Activated T-helper 17 cell treated with anti-CD3 and anti-CD28 coated beads, Interleukin-2, amount 50 U/mL, for 72 hours (primary cell): ENCODE results near the gene MAP9. TPM values are rescaled to one million over a fixed set of nuclear protein-coding genes. Genes with fewer than 3 reads are reported as not detected.
A peak's percentile ranks its signal among the peaks of the same experiment; 100 is the strongest.
"Not testable (repeated sequence)": the region's sequence is repeated elsewhere in the genome, so short reads cannot be mapped to it uniquely, and the experiment has no call there.

ENCODE experiments used
- ATAC-seq: fragments of 150-1000 bp; cut with Tn5 transposase; replicated peaks from 2 replicates; pipeline ENCODE4 v1.10.0; 2021; ENCODE audit warnings: mild to moderate bottlenecking, moderate library complexity
- H3K27ac Mint-ChIP-seq: one replicate; pipeline ENCODE4 v1.8.0; 2022; ENCODE audit warnings: mixed read lengths
- H3K27me3 Mint-ChIP-seq: one replicate; pipeline ENCODE4 v1.8.0; 2022; ENCODE audit warnings: mixed read lengths
- H3K36me3 Mint-ChIP-seq: one replicate; pipeline ENCODE4 v1.8.0; 2022; ENCODE audit warnings: low read depth, mild to moderate bottlenecking, mixed read lengths
- H3K4me1 Mint-ChIP-seq: one replicate; pipeline ENCODE4 v1.8.0; 2022; ENCODE audit warnings: mixed read lengths
- H3K4me3 Mint-ChIP-seq: one replicate; pipeline ENCODE4 v1.8.0; 2022; ENCODE audit warnings: mild to moderate bottlenecking, mixed read lengths
- H3K9me3 Mint-ChIP-seq: one replicate; pipeline ENCODE4 v1.8.0; 2022; ENCODE audit warnings: mixed read lengths
- total RNA-seq, 2 donors: library from RNA; stranded (reverse); gene quantifications; one replicate each; pipeline ENCODE4 v1.2.3, GENCODE V29; 2022

MAP9 gene
- total RNA-seq, result 1 to 10 TPM; 6.0 to 7.6 TPM

GRCh38 chr4:155376387-155377268 lies at the start of gene MAP9:
MAP9 (minus strand) TSS chr4:155376965; CDS start chr4:155375850, 1,115 bp downstream.
- peak; percentile 94 for ATAC-seq
- Mint-ChIP-seq H3K27ac (peak within 1 kb of the TSS; percentile 97), H3K36me3 (peaks cover 9% of the 10 kb centered on the region), H3K27me3 (no peaks in the 10 kb centered on the region), H3K4me3 (peak within 1 kb of the TSS; percentile 93), H3K4me1 (peaks cover 9% of the 10 kb centered on the region), H3K9me3 (no peaks in the 10 kb centered on the region)

GRCh38 chr4:155424778-155425177 lies 48.0 kb upstream of the MAP9 start:
- not testable (repeated sequence) for ATAC-seq

DNA sequence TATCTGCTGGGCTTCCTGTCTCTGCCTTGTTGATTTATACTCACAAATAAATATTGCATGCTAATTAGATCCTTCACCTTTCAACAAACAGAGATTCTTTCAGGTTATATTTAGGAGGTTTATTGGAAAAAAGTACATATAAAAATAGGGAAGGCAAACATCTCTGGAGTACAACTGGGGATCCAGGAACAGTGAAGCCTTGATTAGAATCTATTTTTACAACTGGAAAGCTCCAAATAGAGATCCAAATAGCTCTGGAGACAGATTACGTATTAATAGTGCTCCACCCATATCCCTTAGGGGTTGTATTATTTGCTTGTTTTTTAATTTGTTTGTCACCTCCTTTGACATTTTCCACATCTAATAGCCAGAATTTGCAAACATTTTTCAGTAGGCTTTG lies 46.9 kb upstream of the MAP9 start:
- Mint-ChIP-seq H3K27me3 (peaks cover 7% of the 10 kb centered on the region), H3K36me3 (no peaks in the 10 kb centered on the region), H3K9me3 (peaks cover 3% of the 10 kb centered on the region), H3K4me3 (no peak overlapping the region), H3K27ac (no peak overlapping the region), H3K4me1 (no peaks in the 10 kb centered on the region)
- ATAC-seq, result no peak

More at GRCh38 chr4:155424778-155425177, 48.0 kb upstream of the MAP9 start:
- H3K9me3 Mint-ChIP-seq, H3K27ac Mint-ChIP-seq, H3K4me3 Mint-ChIP-seq, H3K4me1 Mint-ChIP-seq, H3K36me3 Mint-ChIP-seq: not testable (repeated sequence)
- peaks cover 16% of the 10 kb centered on the region for H3K27me3 Mint-ChIP-seq

DNA sequence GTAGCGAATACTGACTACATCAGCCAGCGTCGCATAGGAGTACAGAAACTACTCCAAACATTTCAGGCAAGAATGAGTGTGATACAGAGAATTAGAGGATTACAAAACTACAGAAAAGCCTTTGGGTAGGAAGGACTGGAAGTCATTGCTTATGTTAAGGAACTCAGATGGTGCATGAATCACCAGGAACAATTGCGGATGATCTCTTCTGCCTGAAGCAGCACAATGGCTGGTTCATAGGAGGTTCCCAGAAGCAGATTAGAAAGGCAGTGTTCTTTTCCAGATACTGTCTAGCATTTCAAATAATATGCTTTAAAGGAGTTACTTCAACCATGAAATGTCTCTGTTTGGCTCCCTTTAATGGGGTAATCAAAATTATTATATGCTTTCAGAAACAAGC lies 42.5 kb upstream of the MAP9 start:
- Mint-ChIP-seq H3K27ac (no peak overlapping the region), H3K4me3 (no peak overlapping the region), H3K9me3 (peaks cover 3% of the 10 kb centered on the region), H3K36me3 (no peaks in the 10 kb centered on the region), H3K4me1 (no peaks in the 10 kb centered on the region), H3K27me3 (peaks cover 6% of the 10 kb centered on the region)
- no peak for ATAC-seq

- Mint-ChIP-seq H3K4me3 (no peak overlapping the region), H3K9me3 (no peaks in the 10 kb centered on the region), H3K27ac (no peak overlapping the region), H3K4me1 (no peaks in the 10 kb centered on the region), H3K36me3 (no peaks in the 10 kb centered on the region), H3K27me3 (peaks cover 7% of the 10 kb centered on the region)
- ATAC-seq, result no peak
These were observed 38.9 kb upstream of the MAP9 start for GRCh38 chr4:155415662-155416061.

DNA sequence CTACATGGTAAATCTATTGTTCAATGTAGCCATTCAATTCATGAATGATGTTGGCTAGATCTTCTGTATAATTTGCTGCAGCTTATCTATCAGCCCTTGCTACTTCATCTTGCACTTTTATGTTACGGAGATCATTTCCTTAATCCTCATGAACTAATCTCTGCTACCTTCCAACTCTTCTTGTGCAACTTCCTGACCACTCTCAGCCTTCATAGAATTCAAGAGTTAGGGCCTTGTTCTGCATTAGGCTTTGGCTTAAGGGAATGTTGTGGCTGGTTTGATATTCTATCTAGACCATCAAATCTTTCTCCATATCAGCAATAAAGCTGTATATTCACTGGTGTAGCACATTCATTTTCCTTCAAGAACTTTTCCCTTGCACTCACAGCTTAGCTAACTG lies 36.7 kb upstream of the MAP9 start:
- no peaks in the 10 kb centered on the region for H3K9me3 Mint-ChIP-seq
- ATAC-seq, result no peak
- H3K27me3 Mint-ChIP-seq, result peaks cover 14% of the 10 kb centered on the region
- no peak overlapping the region for H3K4me3 Mint-ChIP-seq
- H3K27ac Mint-ChIP-seq, result no peak overlapping the region
- no peaks in the 10 kb centered on the region for H3K36me3 Mint-ChIP-seq
- no peaks in the 10 kb centered on the region for H3K4me1 Mint-ChIP-seq

- no peak for ATAC-seq
- no peak overlapping the region for H3K27ac Mint-ChIP-seq
- no peaks in the 10 kb centered on the region for H3K36me3 Mint-ChIP-seq
- H3K4me1 Mint-ChIP-seq, result no peaks in the 10 kb centered on the region
- H3K9me3 Mint-ChIP-seq, result no peaks in the 10 kb centered on the region
- H3K4me3 Mint-ChIP-seq, result no peak overlapping the region
- peaks cover 17% of the 10 kb centered on the region for H3K27me3 Mint-ChIP-seq
These were observed 34.8 kb upstream of the MAP9 start for GRCh38 chr4:155411546-155411945.

- H3K27me3 Mint-ChIP-seq, result peaks cover 17% of the 10 kb centered on the region
- no peaks in the 10 kb centered on the region for H3K36me3 Mint-ChIP-seq
- H3K9me3 Mint-ChIP-seq, result no peaks in the 10 kb centered on the region
- H3K27ac Mint-ChIP-seq, result no peak overlapping the region
- ATAC-seq, result no peak
- no peak overlapping the region for H3K4me3 Mint-ChIP-seq
- no peaks in the 10 kb centered on the region for H3K4me1 Mint-ChIP-seq
These were observed 32.0 kb upstream of the MAP9 start for GRCh38 chr4:155408796-155409195.

DNA sequence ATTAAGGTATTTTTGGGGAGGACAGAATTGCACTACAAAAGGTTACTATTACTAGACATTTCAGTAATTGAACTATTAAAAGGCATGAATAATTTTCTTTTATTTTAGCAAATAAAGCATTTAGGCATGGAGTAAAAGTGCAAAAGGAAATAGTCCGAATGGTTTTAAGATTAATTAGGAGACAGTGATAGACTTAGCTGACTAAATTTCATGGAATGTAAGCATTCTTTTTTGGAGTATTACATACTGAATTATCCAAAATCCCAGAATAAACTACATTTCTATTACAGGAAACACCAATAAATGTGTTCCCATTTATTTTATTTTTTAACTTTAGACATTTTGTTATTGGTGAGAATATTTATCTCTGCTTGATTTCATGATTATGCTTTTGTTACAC lies 30.7 kb upstream of the MAP9 start:
- ATAC-seq, result no peak
- Mint-ChIP-seq H3K9me3 (no peaks in the 10 kb centered on the region), H3K27ac (no peak overlapping the region), H3K4me1 (no peaks in the 10 kb centered on the region), H3K27me3 (peaks cover 17% of the 10 kb centered on the region), H3K36me3 (no peaks in the 10 kb centered on the region), H3K4me3 (no peak overlapping the region)

DNA sequence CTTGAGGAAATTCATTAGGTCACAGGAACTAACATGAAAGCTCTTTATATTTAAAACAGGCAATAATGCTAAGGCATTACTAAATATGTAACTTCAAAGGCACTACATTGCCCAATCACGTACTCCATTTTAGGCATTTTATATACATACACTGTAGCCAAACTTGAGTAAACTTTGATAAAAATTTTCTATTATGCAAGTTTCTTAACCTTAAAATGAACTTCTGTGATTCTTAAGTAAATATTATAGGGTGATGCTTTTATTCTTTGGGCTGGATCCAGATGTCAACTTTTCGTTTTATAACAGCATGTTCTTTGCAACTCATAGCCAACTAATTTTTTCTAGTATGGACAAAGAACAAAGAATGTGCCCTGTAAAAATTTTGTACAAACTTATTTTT lies 28.3 kb upstream of the MAP9 start:
- ATAC-seq, result no peak
- H3K36me3 Mint-ChIP-seq, result no peaks in the 10 kb centered on the region
- no peaks in the 10 kb centered on the region for H3K9me3 Mint-ChIP-seq
- H3K4me1 Mint-ChIP-seq, result no peaks in the 10 kb centered on the region
- peaks cover 7% of the 10 kb centered on the region for H3K27me3 Mint-ChIP-seq
- H3K27ac Mint-ChIP-seq, result no peak overlapping the region
- no peak overlapping the region for H3K4me3 Mint-ChIP-seq

DNA sequence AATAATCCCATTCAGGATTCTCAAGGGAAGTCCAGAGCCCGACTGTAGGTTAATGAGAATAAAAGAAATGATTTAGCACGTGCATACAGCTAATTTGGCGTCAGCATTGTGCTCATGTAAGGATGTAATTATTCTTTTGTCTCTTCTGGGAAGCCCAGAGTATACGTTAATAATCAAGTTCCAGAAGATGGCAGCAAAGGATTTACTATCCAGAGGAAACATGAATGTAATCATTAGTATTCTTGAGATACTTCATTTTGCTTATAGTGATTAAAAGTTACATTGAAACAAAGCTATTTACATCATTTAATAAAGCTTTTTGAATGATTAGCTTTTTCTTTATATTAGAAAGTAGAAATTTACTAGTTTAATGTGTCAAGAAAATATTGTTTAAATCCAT lies 27.1 kb upstream of the MAP9 start:
- Mint-ChIP-seq H3K36me3 (no peaks in the 10 kb centered on the region), H3K9me3 (no peaks in the 10 kb centered on the region), H3K4me3 (no peak overlapping the region), H3K4me1 (no peaks in the 10 kb centered on the region), H3K27ac (no peak overlapping the region), H3K27me3 (peaks cover 4% of the 10 kb centered on the region)
- no peak for ATAC-seq

GRCh38 chr4:155402941-155403340 lies 26.2 kb upstream of the MAP9 start:
- peaks cover 4% of the 10 kb centered on the region for H3K27me3 Mint-ChIP-seq

DNA sequence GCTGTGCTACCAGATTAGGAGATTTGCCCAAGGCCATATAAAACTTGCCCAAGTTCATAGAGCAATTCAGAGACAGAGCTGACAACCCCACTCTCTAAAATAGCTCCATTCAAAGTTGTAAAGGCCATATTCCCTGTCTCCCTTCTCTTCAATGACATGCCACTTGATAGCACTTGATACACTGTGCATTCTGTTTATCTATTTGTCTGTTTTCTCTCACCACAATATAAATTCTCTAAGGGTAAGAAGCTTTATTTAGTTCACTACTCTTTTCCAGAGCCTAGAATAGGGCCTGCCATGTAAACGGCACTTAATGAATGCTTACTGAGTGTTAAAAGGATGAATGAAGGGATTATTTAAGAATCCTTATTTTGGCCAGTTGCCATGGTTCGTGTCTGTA lies 24.1 kb upstream of the MAP9 start:
- Mint-ChIP-seq H3K9me3 (no peaks in the 10 kb centered on the region), H3K4me3 (no peak overlapping the region), H3K4me1 (no peaks in the 10 kb centered on the region), H3K27ac (no peak overlapping the region), H3K36me3 (no peaks in the 10 kb centered on the region), H3K27me3 (peaks cover 10% of the 10 kb centered on the region)
- ATAC-seq, result no peak

More at GRCh38 chr4:155402941-155403340, 26.2 kb upstream of the MAP9 start:
- Mint-ChIP-seq H3K27ac (no peak overlapping the region), H3K36me3 (no peaks in the 10 kb centered on the region), H3K4me3 (no peak overlapping the region), H3K4me1 (no peaks in the 10 kb centered on the region), H3K9me3 (no peaks in the 10 kb centered on the region)
- ATAC-seq, result no peak

DNA sequence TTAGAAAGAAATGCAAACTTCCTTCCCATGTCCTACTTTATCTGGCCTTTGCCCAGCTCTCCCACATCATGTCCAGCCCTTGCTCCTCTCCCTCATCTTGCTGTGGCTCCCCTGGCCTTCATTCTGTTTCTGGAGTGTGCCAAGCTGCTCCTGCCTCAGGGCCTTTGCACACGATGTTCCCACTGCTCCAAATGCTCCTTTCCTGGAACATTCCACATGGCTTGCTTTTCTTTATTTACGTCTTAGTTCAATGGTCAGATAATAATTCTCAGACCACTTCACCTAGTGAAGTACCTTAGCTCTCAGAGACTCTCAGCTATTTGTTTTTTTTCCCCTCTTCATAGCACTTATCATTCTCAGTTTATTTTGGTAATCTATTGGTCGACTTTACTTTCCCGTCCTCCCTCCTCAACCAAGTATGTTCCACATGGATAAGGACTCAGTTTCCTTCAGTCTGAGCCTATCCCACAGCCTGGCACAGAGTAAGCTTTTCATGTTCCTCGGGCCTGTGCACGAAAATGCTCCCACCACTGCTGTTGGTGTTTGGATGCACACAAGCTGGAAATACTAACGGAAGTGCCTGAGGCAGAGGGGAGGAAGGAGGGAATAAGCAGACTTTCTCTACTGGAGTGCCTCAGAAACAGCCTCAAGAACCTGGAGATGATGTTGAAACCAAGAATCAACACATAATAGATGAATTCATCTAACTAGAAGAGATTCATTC lies 23.4 kb upstream of the MAP9 start:
- Mint-ChIP-seq H3K36me3 (no peaks in the 10 kb centered on the region), H3K27me3 (peaks cover 10% of the 10 kb centered on the region), H3K27ac (no peak overlapping the region), H3K4me3 (no peak overlapping the region), H3K9me3 (no peaks in the 10 kb centered on the region), H3K4me1 (no peaks in the 10 kb centered on the region)
- no peak for ATAC-seq
